Activated T-helper 1 cell treated with Interleukin-2 at 50 U/mL for 16 hours (primary cell): ENCODE results near the gene HK1.

Experiments used
- DNase-seq: peaks from one replicate; pipeline ENCODE4 v3.0.0-alpha.2; 2020; ENCODE audit warnings: low read depth

Gene HK1

DNA sequence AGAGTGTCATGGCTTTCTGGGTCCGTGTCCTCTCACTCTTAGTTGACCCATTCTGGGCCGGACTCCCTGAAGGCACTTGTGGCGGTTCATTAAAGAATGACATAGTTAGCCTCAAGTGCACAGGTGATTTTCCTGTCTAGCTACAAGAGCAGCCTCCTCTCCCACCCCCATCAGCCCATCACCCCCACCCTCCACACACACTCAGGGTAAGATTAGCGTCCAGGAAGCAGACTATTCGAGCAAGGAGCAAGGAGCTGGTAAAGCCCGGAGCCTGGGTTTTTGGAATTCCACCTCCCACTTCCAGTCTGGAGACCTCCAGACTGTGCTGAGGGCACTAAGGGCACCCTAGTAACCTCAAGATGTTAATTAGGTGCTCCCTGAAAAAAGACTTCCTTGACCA lies 98.9 kb downstream of the HK1 start:
- DNase-seq = no peak

DNA sequence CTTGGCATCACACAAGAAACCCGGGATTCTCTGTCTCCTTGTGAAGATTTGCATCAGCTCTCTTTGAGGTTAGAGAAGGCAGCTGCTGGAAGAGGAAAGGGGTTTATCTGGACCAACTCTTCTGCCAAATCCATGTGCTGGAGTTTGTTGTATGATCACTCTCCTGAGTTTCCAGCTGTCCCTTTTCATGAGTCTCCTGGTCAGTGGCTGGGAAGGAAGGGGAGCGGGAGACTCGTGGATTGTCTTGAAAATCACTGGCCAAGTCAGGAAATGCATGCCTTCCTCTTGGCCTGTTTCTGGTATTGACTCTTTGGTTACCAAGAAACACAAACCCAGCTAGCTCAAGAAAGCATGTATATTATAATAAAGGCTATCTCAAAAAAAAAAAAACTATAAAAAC lies 99.6 kb downstream of the HK1 start:
- DNase-seq = no peak

DNA sequence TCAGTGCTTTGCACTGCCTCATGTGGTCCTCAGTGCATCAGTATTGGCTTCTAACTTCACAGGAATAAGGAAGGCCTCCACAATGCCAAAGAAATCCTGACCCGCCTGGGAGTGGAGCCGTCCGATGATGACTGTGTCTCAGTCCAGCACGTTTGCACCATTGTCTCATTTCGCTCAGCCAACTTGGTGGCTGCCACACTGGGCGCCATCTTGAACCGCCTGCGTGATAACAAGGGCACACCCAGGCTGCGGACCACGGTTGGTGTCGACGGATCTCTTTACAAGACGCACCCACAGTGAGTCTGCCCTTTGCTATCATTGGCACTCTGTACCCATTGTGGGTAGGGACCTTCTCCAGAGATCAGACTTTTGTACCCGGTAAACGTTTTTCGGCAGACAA lies 101.5 kb downstream of the HK1 start:
- DNase-seq = no peak

DNA sequence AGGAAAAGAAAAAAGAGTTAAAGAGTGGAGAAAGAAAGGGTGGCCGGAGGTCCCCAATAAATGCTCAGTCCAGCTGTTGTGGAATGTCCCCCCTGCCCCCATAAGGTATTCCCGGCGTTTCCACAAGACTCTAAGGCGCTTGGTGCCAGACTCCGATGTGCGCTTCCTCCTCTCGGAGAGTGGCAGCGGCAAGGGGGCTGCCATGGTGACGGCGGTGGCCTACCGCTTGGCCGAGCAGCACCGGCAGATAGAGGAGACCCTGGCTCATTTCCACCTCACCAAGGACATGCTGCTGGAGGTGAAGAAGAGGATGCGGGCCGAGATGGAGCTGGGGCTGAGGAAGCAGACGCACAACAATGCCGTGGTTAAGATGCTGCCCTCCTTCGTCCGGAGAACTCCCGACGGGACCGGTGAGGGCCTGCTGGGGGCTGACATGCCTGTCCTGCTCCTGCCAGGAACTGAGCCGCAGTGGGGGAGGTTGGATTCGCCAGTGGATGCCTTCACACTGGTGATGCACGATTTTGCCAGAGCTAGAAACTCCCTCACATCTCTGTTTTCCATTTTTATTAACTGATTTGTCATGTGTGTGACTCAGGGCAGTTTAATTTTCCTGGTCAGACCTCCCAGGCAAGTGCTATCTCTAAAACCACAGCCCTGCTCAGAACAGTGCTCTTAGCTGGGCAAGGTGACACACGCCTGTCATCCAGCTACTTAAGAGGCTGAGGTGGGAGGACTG lies 104.3 kb downstream of the HK1 start:
- DNase-seq = no peak

DNA sequence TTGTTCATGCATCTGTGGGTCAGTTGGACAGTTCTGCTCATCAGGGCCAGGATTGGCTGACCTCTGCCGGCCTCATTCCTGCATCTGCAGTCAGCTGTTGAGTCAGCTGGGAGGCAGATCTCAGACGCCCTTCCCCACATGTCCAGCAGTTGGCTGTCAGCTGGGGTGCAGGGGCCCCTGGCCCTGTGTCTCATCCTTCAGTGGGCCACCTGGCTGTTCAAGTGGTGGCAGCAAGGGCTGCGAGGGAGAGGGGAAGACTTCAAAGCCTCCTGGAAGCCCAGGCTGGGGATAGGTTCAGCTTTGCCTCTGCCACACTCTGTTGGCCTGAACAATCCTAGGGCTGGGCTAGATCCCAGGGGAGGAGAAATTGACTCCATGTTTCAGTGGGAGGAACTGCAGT lies 105.3 kb downstream of the HK1 start:
- no peak for DNase-seq

DNA sequence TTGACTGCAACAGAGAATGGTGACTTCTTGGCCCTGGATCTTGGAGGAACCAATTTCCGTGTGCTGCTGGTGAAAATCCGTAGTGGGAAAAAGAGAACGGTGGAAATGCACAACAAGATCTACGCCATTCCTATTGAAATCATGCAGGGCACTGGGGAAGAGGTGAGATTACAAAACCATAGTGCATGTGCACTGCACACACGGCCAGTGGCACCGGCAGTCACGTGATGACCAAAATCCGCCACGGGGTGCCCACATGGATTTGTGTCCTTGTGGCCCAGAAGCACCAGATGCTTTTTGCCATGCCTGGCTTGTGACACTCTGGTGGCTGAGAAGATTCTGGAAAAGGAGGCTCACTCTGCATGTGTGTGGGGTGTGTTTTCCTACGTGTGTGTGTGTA lies 106.0 kb downstream of the HK1 start:
- no peak for DNase-seq

DNA sequence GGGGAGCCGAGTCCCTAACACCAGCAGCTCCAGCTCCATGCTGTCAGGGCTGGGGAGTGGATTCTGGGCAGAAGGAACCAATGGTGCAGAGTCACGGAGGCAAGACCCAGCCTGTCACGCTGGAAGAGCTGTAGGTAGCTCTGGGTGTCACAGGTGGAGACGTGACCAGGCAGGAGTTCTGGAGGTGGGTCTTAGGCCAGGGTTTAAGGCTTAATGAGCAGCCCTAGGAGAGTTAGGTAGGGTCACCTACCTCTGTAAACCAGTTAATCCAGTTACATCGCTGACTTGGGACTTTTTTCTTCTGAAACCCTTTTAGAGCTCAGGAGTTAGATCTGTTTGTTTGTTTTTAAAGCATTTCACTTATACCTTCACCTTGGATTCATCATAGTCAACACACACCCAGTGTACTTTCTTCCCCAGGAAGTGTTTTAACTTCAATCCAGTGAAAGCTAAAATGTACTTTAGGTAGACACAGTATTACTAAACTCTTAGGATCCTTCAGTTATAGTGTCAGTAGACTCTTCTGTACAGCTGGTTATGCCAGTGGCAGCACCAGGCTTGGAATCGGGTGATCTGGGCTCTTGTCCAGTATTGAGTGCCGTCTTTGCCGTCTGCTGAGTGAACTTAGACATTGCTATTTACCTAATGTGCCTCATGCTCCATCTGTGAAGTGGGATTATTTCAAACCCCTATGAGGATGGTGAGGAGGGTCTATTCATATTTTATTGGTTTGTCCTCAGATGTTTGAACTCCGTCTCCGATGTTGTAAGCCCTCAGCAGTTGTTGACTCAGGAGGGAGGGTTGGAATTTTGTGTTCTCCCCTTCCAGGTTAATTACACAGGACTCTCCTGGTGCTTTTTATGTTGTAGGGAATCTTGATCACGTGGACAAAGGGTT lies 107.4 kb downstream of the HK1 start:
- DNase-seq = no peak

DNA sequence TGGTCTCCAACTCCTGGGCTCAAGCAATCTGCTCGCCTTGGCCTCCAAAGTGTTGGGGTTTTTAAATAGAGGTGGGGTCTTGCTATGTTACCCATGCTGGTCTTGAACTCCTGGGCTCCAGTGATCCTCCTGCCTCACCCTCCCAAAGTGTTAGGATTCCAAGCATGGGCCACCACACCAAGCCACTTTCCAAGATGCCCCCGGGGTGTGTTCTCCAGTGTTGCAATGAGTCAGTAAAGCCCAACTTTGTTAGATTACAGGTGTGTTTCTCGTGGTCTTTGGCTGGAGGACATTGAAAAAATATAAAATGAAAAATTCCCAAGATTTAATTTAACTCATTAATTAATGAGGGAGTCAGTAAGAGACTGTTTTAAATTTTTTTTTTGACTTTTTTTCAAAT lies 109.2 kb downstream of the HK1 start:
- DNase-seq = no peak

DNA sequence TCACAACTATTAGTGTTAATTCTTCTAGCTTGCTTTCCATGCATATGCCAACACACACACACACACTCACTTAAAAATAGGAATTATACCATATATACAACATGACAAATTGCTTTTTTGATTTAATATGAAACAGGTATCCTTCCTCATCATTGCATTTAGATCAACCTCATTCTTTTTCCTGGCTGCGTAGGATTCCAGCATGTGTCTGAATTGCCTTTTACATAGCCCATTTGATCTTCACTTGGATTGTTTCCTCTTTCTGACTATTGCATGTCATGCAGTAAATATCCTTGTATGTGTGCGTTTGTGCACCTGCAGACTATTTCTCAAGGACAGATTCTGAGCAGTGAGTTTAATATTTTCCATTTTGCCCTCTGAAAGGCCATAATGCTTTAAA lies 110.2 kb downstream of the HK1 start:
- no peak for DNase-seq

DNA sequence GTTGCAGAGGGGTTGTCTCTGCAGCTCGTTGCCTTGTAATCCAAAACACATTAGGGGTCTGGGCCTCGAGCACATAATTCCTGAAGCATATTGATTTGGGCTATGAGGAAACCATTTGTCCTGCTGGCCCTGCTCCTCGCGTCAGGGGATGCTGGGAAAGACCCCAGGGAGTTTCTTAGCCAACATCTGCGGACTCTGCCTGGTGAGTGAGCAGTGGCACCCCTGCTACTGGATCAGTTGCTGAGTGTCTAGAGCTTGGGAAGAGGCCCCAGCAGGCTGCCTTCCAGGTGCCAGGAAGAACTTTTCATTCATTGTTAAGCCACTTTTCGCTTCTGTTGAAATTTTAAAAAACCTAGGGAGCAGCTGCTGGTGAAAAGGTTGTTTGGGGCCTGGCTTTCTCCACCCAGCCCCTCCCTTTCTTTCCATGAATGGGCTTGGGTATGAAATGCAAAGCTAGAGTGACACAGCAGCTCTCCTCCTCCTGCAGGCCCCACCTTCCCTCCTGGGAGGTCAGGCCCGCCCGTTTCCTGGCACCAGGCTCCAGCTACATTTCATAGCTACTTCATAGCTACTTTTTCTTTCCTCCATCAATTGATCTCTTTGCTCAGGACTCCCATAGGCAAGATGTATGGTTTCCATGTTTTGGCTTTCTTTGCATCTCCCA lies 111.7 kb downstream of the HK1 start:
- no peak for DNase-seq

DNA sequence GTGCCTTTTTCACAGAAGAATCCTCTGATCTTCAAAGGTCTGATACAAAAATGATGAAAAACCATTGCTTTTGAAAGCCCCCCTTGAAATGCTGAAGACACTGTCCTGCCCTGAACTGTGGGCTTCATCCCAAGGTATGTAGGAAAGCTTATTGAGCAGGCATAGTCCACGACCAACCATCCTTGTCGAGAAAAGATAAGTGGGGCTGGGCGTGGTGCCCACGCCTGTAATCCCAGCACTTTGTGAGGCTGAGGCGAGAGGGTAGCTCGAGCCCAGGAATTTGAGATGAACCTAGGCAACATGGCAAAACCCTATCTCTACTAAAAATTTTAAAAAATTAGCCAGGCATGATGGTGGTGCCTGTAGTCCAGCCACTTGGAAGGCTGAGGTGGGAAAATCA lies 112.9 kb downstream of the HK1 start:
- DNase-seq = no peak

DNA sequence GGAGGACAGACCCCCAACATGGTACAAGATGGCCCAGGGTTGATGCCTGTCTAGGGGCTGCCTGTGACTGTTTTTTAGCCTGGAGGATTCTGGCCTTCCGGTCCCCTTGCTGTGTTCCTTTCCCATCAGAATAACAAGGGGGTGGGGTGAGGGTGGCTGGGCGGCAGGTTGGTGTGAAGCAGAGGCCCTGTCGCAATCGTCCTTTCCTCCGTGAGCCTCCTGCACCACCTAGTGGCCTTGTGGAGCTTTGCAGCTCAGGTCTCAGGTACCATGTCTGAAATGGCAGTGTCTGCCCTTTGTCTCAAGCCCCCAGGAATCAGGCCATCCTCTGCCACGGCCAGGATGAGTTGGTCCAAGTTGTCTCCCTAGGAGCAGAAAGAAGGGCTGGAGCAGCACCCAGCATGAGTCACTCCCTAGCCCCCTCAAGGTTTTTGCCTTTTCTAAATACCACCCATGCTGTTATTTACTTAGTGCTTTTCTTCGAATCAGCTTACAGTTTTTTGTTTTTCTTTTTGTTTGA lies 114.2 kb downstream of the HK1 start:
- DNase-seq = peak; percentile 66

DNA sequence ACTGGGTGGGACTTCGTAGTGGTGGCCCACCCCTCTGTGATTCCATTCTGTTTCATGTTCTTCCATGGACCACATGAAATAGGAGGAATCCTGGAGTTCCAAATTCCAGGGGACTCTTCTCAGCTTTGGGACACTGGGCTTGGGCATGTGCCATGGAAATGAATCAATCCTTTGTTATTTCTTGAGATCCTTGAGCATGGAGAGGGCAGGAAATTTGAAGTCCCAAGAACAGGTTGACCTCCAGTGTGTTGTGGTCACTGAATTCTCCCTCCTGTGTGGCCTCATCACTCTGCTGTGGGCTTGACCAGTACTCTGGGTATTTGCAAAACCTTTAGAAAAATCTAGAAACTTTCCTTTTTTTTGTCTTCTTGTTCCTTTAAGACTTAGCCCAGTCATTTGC lies 115.7 kb downstream of the HK1 start:
- no peak for DNase-seq

DNA sequence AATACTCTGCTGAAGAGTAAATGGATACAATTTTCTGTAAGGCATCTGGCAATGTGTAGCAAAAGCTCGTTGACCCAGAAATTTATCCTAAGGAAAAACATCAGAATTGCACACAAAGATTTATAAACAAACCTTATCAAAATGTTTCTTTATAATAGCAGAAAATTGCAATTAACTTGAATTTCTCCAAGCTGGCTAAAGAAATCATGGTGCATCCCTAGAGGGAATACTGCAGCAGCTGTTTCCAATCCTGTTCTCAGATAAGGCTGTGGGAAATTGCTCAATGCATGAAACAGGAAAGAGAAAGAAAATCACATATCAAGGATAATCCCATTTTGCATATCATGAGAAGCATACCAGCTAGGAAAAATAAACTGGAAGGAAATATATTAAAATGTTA lies 119.7 kb downstream of the HK1 start:
- DNase-seq = no peak

DNA sequence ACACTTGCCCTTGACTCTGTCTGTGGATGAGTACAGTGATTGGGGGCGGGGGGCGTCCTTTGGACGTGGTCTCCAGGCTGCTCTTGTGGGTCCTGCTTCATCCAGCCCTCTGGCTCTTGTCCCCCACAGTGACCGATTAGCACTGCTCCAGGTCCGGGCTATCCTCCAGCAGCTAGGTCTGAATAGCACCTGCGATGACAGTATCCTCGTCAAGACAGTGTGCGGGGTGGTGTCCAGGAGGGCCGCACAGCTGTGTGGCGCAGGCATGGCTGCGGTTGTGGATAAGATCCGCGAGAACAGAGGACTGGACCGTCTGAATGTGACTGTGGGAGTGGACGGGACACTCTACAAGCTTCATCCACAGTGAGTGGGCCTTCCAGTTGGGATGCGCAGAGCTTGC lies 120.2 kb downstream of the HK1 start:
- no peak for DNase-seq

DNA sequence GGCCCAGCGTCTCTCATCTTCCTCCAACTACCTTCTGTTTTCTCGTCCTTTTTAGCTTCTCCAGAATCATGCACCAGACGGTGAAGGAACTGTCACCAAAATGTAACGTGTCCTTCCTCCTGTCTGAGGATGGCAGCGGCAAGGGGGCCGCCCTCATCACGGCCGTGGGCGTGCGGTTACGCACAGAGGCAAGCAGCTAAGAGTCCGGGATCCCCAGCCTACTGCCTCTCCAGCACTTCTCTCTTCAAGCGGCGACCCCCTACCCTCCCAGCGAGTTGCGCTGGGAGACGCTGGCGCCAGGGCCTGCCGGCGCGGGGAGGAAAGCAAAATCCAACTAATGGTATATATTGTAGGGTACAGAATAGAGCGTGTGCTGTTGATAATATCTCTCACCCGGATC lies 122.6 kb downstream of the HK1 start:
- DNase-seq = no peak

DNA sequence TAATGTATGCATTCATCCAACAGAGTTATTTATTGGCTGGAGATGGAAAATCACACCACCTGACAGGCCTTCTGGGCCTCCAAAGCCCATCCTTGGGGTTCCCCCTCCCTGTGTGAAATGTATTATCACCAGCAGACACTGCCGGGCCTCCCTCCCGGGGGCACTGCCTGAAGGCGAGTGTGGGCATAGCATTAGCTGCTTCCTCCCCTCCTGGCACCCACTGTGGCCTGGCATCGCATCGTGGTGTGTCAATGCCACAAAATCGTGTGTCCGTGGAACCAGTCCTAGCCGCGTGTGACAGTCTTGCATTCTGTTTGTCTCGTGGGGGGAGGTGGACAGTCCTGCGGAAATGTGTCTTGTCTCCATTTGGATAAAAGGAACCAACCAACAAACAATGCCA lies 123.1 kb downstream of the HK1 start:
- no peak for DNase-seq

DNA sequence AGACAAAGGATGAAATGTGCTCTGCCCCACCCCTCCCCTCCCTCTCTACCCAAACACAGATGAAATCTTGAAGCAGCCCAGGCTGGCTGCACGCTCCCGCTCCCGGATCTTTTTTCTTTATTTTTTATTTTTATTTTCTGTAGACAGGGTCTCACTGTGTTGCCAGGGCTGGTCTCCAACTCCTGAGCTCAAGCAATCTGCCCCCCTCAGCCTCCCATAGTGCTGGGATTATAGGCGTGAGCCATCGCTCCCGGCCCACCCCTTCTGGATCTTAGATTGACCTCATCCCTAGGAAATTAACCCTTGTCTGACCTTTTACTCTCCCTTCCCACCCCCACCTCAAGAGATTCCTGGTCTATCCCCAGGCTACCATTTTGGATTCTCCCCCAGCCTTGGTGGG lies 124.1 kb downstream of the HK1 start:
- no peak for DNase-seq

DNA sequence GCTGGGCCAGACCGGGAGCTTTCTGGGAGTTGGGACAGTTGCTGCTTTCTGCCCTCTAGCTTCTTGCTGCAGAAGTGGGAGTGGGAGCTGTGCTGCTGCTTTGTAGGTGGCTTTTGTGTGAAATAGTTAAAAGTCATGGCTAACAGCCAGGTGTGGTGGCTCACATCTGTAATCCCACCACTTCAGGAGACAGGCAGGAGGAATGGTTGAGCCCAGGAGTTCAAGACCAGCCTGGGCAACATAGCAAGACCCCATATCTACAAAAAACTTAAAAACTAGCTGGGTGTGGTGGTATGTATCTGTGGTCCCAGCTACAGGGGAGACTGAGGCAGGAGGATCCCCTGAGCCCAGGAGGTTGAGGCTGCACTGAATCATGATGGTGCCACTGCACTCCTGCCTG lies 124.8 kb downstream of the HK1 start:
- no peak for DNase-seq

DNA sequence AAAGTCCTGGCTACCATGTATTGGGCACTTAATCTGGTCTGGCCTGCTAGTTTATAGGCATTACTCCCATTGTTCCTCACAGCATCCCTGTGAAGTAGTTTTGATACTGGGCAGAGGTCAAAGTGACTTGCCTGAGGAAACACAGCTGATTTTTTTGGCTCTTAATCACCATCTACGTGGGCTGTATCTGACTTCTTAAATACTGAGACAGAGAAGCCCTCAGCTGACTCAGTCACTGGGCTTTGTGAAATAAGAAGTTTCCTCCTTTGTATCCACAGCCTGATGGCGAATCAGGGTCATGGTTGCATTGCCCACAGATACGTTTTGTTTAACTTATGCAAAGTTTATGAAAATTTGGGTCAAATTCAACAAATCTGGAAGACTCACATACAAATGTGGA lies 125.2 kb downstream of the HK1 start:
- no peak for DNase-seq

DNA sequence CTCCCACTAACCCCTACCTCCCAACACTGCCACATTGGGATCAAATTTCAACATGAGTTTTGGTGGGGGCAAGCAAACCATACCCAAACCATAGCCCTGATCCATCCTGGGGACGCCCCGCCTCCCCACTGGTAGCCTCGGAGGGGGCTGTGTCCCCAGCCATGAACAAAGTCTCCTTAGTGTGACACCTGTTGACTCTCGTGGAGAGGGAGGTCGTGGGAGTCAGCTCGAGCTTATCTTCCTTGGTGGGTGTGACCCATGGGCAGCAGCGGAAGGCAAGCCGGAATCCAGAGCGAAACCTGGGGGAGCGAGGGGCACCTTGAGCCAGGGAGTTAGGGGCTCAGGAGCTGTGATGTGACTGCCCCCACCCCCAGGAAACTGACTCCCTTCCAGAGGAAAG lies 126.5 kb downstream of the HK1 start:
- DNase-seq = no peak

DNA sequence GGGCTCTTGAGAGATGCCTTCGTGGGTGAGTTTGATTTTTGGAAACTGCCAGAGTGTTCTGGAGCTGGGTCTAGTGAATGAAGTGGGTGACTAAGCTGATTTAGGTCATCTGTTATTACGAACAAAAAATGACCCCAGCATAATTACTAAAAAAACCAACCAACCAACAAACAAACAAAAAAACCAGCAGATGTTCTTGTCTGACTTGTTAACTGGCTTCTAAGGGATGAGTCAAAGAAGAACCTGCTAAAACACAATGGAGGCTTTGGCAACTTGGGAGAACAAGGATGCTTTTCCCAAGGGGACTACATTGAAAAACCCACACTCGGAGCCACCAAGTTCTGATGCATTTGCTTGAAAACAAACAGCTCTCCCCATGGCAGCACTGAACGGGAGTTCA lies 126.9 kb downstream of the HK1 start:
- no peak for DNase-seq

DNA sequence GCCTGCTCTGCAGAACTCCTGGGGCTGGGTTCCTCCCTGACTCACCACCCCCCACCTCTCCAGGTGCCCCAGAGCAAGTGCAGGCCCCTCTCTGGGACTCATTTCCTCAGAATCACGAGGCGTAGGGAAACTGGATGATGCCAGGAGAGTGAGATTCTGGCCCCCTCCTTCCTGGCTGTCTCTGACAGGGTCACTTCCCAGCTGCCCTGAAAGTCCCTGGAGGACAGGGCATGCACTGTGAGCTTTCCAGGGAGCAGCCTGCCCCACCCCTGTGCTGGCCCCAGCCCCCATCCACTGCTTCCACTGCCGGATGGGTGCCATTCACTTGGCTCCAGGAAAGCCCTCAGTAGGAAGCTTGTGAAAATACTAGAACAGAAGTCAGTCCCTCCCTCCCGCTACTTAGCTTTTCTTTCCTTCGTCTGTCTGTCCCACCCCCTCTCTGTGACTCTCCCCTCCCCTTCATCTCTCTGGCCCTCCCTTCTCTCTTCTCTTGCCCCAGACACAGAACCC lies 128.1 kb downstream of the HK1 start:
- DNase-seq = no peak
